HL-60/S4 (cell line): ENCODE measurements around the gene AR.

Experiments
- in situ Hi-C: fragments of 300-500 bp; cut with MboI; formaldehyde crosslinking; loops from 2 replicates; pipeline ENCODE4 v1.14.3; 2022; ENCODE audit warnings: low sequenced_read_pairs

Gene AR

GRCh38 chrX:67724359-67725110 is 180.7 kb downstream of the AR start:
- in situ Hi-C loops = no loop called here

GRCh38 chrX:67725471-67725870 is 181.7 kb downstream of the AR start:
- in situ Hi-C loops = no loop called here

DNA sequence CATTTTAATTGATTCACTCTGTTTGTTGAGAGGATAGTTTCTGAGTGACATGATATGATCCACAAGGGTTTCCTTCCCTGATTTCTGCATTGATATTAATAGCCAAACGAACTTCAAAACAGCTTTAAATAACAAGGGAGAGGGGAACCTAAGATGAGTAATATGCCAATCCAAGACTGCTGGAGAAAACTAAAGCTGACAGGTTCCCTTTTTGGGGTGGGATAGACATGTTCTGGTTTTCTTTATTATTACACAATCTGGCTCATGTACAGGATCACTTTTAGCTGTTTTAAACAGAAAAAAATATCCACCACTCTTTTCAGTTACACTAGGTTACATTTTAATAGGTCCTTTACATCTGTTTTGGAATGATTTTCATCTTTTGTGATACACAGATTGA is 182.2 kb downstream of the AR start:
- in situ Hi-C loops = no loop called here

DNA sequence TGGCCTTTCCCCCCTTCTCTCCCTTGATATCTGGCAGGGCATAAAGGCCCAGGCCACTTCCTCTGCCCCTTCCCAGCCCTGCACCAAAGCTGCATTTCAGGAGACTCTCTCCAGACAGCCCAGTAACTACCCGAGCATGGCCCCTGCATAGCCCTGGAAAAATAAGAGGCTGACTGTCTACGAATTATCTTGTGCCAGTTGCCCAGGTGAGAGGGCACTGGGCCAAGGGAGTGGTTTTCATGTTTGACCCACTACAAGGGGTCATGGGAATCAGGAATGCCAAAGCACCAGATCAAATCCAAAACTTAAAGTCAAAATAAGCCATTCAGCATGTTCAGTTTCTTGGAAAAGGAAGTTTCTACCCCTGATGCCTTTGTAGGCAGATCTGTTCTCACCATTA is 183.8 kb downstream of the AR start:
- in situ Hi-C loops = no loop called here

DNA sequence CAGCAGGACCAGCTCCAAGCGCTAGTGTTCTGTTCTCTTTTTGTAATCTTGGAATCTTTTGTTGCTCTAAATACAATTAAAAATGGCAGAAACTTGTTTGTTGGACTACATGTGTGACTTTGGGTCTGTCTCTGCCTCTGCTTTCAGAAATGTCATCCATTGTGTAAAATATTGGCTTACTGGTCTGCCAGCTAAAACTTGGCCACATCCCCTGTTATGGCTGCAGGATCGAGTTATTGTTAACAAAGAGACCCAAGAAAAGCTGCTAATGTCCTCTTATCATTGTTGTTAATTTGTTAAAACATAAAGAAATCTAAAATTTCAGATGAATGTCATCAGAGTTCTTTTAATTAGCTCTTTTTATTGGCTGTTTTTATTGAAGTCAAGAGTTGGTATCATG is 186.5 kb downstream of the AR start:
- in situ Hi-C loops = no loop called here

- in situ Hi-C loops = no loop called here
Observed at GRCh38 chrX:67731061-67731460, 187.2 kb downstream of the AR start.

GRCh38 chrX:67732864-67733263 is 189.0 kb downstream of the AR start:
- in situ Hi-C loops = no loop called here

DNA sequence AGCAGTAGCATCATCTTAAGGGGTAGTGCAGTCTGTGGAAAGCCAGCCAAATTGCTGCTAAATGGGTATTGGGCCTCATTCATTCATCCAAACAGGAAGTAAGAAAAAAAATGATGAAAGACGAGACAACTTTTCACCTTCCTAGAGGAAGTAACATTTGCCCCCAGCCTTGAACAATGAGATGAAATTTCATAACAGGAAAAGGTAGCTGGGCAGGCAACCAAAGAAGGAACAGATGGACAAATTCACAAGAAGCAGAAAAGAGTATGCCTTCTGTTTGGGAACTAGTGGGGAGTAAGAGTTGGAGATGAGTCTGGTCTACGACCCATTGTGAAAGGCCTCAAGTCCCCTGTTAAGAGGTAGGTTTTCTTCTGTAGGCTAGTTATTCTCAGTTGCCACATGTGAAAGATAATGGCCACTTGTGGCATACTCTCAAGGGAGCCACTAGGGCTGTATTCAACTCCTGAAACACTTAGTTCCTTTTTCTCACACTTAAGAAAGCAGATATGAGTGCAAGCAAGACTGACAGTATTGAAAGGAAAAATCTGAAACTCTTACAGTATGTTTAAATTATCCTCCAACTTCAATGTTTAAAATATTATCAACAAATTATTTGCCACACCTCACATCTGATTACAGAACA is 190.4 kb downstream of the AR start:
- in situ Hi-C loops = no loop called here

DNA sequence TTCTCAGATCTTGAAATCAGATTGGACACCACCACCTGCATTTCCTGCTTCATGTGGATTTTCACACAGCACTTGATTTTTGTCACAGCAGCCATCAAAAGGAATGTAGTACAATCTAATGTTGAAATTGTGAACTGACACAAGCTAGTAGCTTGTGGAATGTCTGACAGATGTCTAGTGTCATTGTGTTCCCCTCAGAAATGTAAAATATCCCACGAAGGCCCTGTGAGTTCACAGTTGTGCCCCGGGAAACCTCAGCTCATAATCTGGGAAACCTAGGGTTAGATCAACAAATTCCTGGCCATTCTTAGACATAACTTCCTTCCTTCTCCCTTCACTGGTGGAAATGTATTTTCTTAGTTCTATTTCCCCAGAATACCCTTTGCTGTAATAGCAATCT is 205.7 kb downstream of the AR start:
- in situ Hi-C loops = no loop called here

- in situ Hi-C loops = no loop called here
Observed at GRCh38 chrX:67750694-67751093, 206.9 kb downstream of the AR start.

DNA sequence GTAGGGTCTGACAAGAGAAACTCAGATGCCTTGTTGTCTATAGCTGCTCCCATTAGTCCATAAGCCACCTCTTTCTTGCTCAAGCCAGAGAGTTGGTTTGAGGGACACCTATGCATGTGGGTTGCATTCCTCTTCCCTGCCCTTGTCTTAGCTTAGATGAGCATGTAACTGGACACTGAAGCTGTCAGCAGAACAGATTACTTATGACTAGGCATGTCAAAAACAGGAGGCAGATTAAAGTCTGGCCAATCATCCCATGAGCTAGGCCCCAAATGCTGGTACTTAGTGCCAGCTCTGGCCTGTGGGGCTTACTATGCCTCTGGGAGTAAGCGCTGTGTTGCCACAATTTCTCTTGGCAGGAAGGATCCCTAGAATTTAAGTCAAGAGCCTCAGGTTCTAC is 215.2 kb downstream of the AR start:
- in situ Hi-C loops = no loop called here

GRCh38 chrX:67777148-67777547 is 233.3 kb downstream of the AR start:
- in situ Hi-C loops = no loop called here

DNA sequence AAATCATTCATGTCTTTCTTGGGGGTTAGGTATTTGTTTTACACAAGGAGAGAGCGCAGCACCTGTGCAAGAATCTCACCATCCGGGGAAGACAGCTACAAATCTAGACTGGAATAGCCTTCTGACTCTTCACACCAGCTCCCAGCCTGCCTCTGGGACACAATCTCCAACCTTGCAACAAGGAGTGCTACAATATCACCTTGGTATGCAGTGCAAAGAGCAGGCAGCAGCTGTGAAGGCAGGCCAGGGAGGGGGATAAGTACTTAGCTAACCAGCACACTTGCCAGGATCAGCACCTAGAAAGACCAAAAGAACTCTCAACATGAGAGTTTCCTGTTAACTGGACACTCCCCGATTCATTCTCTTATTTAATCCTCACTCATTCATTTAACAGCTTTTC is 235.3 kb downstream of the AR start:
- in situ Hi-C loops = no loop called here
